ENCODE data around the gene KRT37. TPM values are rescaled to one million over a fixed set of nuclear protein-coding genes. Genes with fewer than 3 reads are reported as not detected.

The KRT37 gene
- total RNA-seq, 1 experiment from 2014 or later: not detected

DNA sequence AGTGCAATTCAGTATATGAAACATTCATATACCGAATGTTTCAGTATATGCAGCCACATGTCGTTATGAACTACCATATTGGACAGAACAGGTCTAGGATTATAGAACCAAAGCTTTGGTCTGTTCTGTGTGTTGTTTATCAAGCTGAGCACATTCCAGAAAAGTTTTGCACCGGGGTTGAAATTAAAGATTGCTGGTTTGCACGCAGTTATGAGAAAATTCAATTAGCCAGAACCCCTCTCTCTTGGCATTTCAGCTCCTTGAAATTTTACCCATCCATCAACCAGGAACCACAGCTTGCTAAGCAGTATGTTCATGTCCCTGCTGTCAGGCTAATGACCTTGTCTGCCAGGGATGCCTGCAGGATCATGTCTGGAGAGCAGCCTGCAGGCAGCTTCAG lies 33.3 kb upstream of the KRT37 start:
- no peak overlapping the region for H2BK12ac ChIP-seq (ENCODE audit: insufficient read length, low read depth, low read length)
- no peaks in the 10 kb centered on the region for H3K9me3 ChIP-seq (ENCODE audit: control insufficient read depth, low read depth, low read length)
- H3K18ac ChIP-seq (ENCODE audit: insufficient read length, low read depth, low read length): no peak overlapping the region
- no peak for TF ChIP-seq CTCF (conservative IDR thresholded peaks at IDR 0.05)
- H3T11ph ChIP-seq (ENCODE audit: low read length): no peak overlapping the region
- H4K91ac ChIP-seq (ENCODE audit: insufficient read length, low read depth, low read length): no peak overlapping the region
- no peaks in the 10 kb centered on the region for H3K79me1 ChIP-seq (ENCODE audit: insufficient read depth, low read depth, low read length, poor library complexity, severe bottlenecking)
- H3K23ac ChIP-seq (ENCODE audit: insufficient read length, low read depth, low read length): no peak overlapping the region
- H3K9me3 Mint-ChIP-seq: no peaks in the 10 kb centered on the region
- no peak overlapping the region for H4K8ac ChIP-seq (replicated peaks; ENCODE audit: insufficient read length, low read depth, low read length)
- no peak overlapping the region for H3K27ac Mint-ChIP-seq
- H3K9ac ChIP-seq (ENCODE audit: extremely low read depth, insufficient read length, low read length): no peak overlapping the region
- no peak overlapping the region for H2AK5ac ChIP-seq (ENCODE audit: insufficient read length, low read length)
- no peaks in the 10 kb centered on the region for H4K20me1 ChIP-seq (ENCODE audit: control insufficient read depth, insufficient read depth, insufficient read length)
- H3K27me3 ChIP-seq (ENCODE audit: insufficient read depth, low read length): no peaks in the 10 kb centered on the region
- H3K27me3 Mint-ChIP-seq (ENCODE audit: low read depth): peaks cover 13% of the 10 kb centered on the region
- H2BK15ac ChIP-seq (ENCODE audit: low read depth, low read length): no peak overlapping the region
- no peaks in the 10 kb centered on the region for H3K36me3 Mint-ChIP-seq (ENCODE audit: insufficient read depth in 1 of 3, low read depth in 3 of 3)
- no peak for DNase-seq
- no peak overlapping the region for H3K56ac ChIP-seq (ENCODE audit: insufficient read length, low read depth, low read length)
- no peak overlapping the region for H2BK5ac ChIP-seq (ENCODE audit: insufficient read length, low read length)
- no CpG with 5 or more reads among the region's 4 CpGs for WGBS (ENCODE audit: extremely low coverage, insufficient read length, low lambda C conversion rate)
- no peak overlapping the region for H2AFZ ChIP-seq (ENCODE audit: low read length)
- H3K4ac ChIP-seq (ENCODE audit: low read depth, low read length): no peak overlapping the region
- H2BK120ac ChIP-seq (ENCODE audit: low read depth, low read length, poor library complexity, severe bottlenecking): no peak overlapping the region
- H3K23me2 ChIP-seq (ENCODE audit: insufficient read length, low read depth, low read length, poor library complexity, severe bottlenecking): no peaks in the 10 kb centered on the region
- H3K4me2 ChIP-seq (ENCODE audit: insufficient read depth, insufficient read length, low read length): no peak overlapping the region
- no peaks in the 10 kb centered on the region for H3K4me1 ChIP-seq (ENCODE audit: insufficient read depth, low read length)
- H3K4me1 Mint-ChIP-seq: no peaks in the 10 kb centered on the region
- no peak overlapping the region for H2BK20ac ChIP-seq (ENCODE audit: low read depth, low read length, poor library complexity, severe bottlenecking)
- H3K14ac ChIP-seq (ENCODE audit: insufficient read depth, low read length): no peak overlapping the region
- H3K4me3 Mint-ChIP-seq: no peak overlapping the region
- no peak overlapping the region for H3K27ac ChIP-seq (ENCODE audit: insufficient read length, low read depth, low read length)
- no peaks in the 10 kb centered on the region for H3K79me2 ChIP-seq (ENCODE audit: insufficient read depth, low read length)
- H4K5ac ChIP-seq (ENCODE audit: insufficient read length, low read depth, low read length): no peak overlapping the region
